Activated naive CD8-positive, alpha-beta T cell (primary cell): Measurements from ENCODE around the gene MRPL2.
A peak's percentile ranks its signal among the peaks of the same experiment; 100 is the strongest.
"Not testable (repeated sequence)": the region's sequence is repeated elsewhere in the genome, so short reads cannot be mapped to it uniquely, and the experiment has no call there.

Source experiments
- H3K27ac Mint-ChIP-seq: one replicate; pipeline ENCODE4 v1.8.0; 2021; ENCODE audit warnings: mixed read lengths
- H3K27me3 Mint-ChIP-seq: one replicate; pipeline ENCODE4 v1.8.0; 2021; ENCODE audit warnings: mixed read lengths
- H3K36me3 Mint-ChIP-seq: one replicate; pipeline ENCODE4 v1.8.0; 2021; ENCODE audit warnings: mixed read lengths
- H3K4me1 Mint-ChIP-seq: one replicate; pipeline ENCODE4 v1.8.0; 2021; ENCODE audit warnings: low read depth, mixed read lengths
- H3K4me3 Mint-ChIP-seq: one replicate; pipeline ENCODE4 v1.8.0; 2021; ENCODE audit warnings: mild to moderate bottlenecking, mixed read lengths
- H3K9me3 Mint-ChIP-seq: one replicate; pipeline ENCODE4 v1.8.0; 2021; ENCODE audit warnings: low read depth, mixed read lengths

The MRPL2 gene

DNA sequence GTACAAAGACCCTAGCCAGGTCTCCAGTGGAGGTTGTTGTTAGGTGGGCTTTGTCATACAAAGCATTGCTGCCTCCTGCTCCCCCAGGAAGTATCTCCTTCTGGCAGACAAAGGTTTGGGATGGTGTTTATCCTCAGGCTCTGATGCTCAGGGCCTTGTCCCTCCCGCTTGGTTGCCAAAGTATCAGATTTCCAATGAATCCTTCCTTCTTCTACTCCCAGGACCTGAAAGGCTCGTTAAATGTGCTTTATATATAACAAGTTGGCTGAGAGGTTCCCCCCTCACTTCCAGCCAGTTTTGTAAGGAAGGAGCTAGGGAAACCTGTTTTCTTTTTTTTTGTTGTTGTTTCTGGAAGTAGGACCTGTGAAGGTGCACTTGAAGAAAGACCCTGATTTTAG is 31.3 kb upstream of the MRPL2 start:
- Mint-ChIP-seq H3K4me1 (peaks cover 13% of the 10 kb centered on the region), H3K9me3 (no peaks in the 10 kb centered on the region), H3K4me3 (no peak overlapping the region), H3K27me3 (no peaks in the 10 kb centered on the region), H3K36me3 (no peaks in the 10 kb centered on the region), H3K27ac (no peak overlapping the region)

DNA sequence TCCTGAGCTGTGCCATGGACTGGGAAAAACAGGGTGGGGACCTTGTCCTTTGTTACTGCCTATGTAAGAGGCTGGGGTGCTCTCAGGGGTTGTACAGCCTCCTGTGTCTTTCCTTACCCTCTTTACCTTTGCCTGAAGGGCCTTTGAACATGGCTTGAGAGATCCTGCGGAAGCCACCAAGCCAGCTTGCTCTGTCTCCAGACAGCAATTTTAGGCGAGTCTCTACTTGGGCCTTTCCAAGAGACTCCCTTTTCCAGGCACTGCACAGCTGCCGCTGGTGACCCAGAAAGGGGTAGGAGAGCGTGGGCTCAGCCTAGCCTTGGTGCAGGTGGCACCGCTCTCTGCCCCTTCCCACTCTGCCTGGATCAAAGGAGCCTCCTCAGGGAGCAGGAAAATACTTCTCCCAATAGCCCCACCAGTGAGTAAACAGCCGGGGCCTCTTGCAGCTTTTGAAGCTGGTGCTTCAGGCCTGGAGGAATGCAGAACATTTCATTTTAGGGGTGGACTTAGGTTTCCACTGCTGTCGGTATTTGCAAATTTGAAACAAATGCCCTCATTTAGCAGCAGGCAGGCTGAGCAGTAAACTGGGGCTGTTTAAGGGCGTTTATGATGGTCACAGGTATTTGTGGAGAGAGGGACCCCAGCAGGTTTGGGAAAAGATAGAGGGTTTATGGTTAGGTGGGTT is 30.8 kb upstream of the MRPL2 start:
- H3K27me3 Mint-ChIP-seq, result no peaks in the 10 kb centered on the region

DNA sequence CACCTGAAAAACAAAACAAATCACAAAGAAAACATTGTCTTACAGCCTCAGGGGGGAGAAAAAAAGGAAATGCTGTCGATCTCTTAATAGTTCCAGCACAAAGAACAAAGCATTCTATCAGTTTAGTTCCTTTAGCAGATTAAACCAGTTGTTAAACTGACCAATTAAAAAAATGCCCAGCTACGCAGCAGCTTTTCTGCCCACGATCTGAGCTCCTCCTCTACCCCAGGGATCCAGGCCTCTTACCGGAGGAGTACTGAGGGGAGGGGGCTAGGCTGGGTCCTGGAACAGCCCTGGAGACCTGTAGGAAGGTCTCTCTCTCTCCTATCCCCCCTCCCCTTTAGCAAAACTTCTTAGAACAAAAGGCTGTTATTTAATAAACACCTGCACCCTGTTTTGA is 30.2 kb upstream of the MRPL2 start:
- no peaks in the 10 kb centered on the region for H3K9me3 Mint-ChIP-seq
- no peak overlapping the region for H3K4me3 Mint-ChIP-seq
- no peaks in the 10 kb centered on the region for H3K36me3 Mint-ChIP-seq
- H3K4me1 Mint-ChIP-seq, result peaks cover 13% of the 10 kb centered on the region
- no peak overlapping the region for H3K27ac Mint-ChIP-seq
- no peaks in the 10 kb centered on the region for H3K27me3 Mint-ChIP-seq

More for the DNA sequence above, 30.8 kb upstream of the MRPL2 start:
- Mint-ChIP-seq H3K4me1 (peaks cover 13% of the 10 kb centered on the region), H3K4me3 (no peak overlapping the region), H3K27ac (no peak overlapping the region), H3K9me3 (no peaks in the 10 kb centered on the region), H3K36me3 (no peaks in the 10 kb centered on the region)

DNA sequence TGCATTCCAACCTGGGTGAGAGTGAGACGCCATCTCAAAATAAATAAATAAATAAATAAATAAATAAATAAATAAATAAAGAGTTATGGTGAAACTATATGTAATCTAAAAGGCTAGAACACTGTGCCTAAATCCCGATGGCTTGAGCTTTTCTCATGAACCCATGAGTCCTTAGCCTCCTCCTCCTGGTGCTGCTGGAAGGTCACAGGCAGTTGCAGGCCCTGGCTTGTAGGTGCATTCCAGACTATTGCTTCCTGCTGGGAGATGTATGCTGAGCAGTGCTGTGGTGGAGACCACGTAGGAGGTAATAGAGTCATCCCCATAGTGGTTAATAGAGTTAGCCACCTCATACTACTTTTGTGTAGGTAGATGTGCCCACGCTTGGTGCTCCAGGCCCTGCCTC is 29.4 kb upstream of the MRPL2 start:
- H3K27ac Mint-ChIP-seq, result no peak overlapping the region
- no peaks in the 10 kb centered on the region for H3K36me3 Mint-ChIP-seq
- H3K4me3 Mint-ChIP-seq, result no peak overlapping the region
- peaks cover 9% of the 10 kb centered on the region for H3K4me1 Mint-ChIP-seq
- H3K27me3 Mint-ChIP-seq, result no peaks in the 10 kb centered on the region
- H3K9me3 Mint-ChIP-seq, result no peaks in the 10 kb centered on the region

DNA sequence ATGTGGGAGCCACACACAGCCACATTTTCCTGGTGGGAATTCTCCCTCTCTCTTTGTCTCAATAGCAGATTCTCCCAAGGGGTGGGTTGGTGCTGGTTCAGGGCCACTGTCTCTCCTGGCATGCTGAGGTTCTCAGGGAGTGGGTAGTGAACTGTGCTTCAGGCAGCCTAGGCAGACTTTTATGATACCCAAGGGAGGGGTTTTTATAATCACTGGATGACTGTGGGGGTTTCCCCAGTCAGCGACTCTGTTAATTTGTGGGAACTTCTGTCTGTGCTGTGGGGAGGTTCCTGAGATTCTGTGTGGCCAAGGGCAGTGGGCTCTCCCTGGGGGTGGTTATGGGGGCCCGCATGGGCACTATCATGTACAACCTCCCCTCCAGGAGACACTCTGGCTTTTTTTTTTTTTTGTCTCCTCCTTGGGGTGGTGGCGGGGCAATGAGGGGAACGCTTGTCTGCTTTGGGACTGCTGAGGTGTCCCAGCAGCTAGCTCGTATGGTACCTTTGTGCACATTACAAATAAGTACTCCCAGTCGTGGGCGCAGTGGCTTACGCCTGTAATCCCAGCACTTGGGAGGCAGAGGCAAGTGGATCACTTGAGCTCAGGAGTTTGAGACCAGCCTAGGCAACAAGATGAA is 26.9 kb upstream of the MRPL2 start:
- H3K27ac Mint-ChIP-seq, result no peak overlapping the region

DNA sequence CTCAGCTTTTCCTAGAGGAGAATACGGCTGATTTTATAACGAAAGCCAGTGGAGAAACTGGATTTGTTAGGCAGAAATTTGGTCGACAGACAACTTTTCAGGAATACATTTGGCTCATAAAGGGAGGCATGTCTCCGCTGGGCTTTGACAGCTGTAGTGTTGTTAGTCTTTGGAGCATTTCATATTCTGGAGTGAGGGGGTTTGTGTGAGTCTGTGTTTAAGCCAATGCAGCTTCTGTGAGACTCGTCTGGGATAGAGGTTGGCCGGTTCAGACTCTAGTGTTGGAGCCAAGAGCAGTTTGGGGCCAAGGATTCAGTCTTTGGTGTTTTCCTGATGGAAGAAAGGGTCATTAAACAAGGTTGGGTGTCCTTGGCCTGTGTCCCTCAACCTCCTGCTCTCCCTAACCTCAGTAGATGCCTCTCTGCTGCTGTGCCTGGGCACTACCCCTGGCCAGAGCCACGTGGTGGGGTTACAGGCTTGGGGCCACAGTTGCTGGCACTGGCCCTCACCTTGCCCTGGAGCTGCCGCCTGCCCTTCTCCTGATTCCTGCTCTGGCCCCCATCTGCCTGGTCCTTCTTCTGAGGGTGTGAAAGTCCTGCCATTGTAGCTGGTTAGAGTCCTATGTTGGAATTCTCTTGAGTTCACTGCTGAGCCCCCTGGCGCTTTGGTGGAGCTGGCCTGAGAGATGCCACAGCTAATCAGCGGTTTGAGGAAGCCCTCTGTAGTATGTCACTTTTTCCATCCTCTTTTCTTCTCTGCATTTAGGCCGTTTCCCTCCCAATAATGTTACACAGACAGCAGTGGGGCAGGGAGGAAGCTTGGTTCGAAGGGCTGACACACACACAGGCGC is 23.8 kb upstream of the MRPL2 start:
- H3K27ac Mint-ChIP-seq, result no peak overlapping the region
- no peak overlapping the region for H3K4me3 Mint-ChIP-seq
- H3K27me3 Mint-ChIP-seq, result peaks cover 1% of the 10 kb centered on the region
- H3K4me1 Mint-ChIP-seq, result no peaks in the 10 kb centered on the region
- no peaks in the 10 kb centered on the region for H3K36me3 Mint-ChIP-seq
- H3K9me3 Mint-ChIP-seq, result no peaks in the 10 kb centered on the region

More for the DNA sequence above, 26.9 kb upstream of the MRPL2 start:
- H3K4me3 Mint-ChIP-seq, result no peak overlapping the region
- no peaks in the 10 kb centered on the region for H3K4me1 Mint-ChIP-seq
- H3K27me3 Mint-ChIP-seq, result no peaks in the 10 kb centered on the region
- H3K9me3 Mint-ChIP-seq, result no peaks in the 10 kb centered on the region
- no peaks in the 10 kb centered on the region for H3K36me3 Mint-ChIP-seq

DNA sequence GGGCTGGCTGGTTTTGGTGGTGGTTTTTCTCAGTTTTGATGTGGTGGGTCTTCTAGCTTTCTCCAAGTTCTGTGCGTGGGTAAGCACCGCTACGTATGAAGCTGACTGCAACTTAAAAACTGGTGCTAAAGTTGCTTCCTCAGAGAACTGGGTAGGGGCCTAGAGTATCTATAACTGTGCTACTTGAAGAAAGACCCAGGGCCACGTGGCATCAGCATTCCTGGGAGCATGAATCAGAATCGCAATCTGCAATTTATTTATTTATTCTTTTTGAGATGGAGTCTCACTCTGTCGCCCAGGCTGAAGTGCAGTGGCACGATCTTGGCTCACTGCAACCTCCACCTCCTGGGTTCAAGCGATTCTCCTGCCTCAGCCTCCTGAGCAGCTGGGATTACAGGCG is 22.7 kb upstream of the MRPL2 start:
- not testable (repeated sequence) for H3K27ac Mint-ChIP-seq, H3K36me3 Mint-ChIP-seq, H3K27me3 Mint-ChIP-seq, H3K4me3 Mint-ChIP-seq, H3K4me1 Mint-ChIP-seq, H3K9me3 Mint-ChIP-seq

DNA sequence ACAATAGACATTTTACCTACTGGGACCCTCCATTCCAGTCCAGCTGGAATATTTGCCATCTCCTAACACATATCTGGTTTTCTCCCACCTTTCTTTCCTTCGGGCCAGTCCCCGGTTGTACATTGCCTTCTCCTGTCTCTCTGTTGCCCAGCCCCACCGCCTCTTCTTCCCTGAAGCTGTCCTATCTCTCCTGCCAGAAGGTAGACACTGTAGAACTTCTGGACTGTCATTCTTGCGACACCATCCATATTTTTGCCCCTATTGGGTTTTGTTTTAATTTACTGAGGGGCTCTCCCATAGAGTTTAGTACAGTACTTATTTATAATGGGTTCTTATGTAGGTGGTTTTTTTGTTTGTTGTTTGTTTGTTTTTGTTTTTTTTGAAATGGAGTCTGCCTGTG is 21.8 kb upstream of the MRPL2 start:
- Mint-ChIP-seq H3K4me3 (no peak overlapping the region), H3K27me3 (peaks cover 6% of the 10 kb centered on the region), H3K4me1 (peaks cover 8% of the 10 kb centered on the region), H3K9me3 (no peaks in the 10 kb centered on the region), H3K36me3 (no peaks in the 10 kb centered on the region), H3K27ac (no peak overlapping the region)

DNA sequence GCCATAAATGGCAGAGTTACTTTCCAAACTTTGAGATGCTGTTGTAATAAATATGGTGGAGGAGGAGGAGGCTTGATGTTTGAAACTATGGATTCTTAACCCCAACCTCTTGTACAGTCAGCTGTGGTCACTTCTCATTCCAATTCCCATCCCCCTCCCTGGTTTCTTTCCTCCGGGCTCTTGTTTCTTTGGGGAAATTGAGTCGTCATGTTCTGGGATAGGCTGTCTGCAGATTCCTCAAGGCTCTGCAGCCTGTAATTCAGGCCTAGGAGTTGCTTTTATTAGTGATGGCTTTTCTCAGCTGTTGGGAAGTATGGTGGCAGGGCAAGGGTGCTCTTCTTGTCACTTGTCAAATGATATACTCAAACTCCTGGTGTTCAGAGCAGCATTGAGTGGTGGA is 19.5 kb upstream of the MRPL2 start:
- peaks cover 6% of the 10 kb centered on the region for H3K36me3 Mint-ChIP-seq
- H3K4me3 Mint-ChIP-seq, result no peak overlapping the region
- H3K27ac Mint-ChIP-seq, result no peak overlapping the region
- peaks cover 6% of the 10 kb centered on the region for H3K27me3 Mint-ChIP-seq
- peaks cover 8% of the 10 kb centered on the region for H3K4me1 Mint-ChIP-seq
- no peaks in the 10 kb centered on the region for H3K9me3 Mint-ChIP-seq

DNA sequence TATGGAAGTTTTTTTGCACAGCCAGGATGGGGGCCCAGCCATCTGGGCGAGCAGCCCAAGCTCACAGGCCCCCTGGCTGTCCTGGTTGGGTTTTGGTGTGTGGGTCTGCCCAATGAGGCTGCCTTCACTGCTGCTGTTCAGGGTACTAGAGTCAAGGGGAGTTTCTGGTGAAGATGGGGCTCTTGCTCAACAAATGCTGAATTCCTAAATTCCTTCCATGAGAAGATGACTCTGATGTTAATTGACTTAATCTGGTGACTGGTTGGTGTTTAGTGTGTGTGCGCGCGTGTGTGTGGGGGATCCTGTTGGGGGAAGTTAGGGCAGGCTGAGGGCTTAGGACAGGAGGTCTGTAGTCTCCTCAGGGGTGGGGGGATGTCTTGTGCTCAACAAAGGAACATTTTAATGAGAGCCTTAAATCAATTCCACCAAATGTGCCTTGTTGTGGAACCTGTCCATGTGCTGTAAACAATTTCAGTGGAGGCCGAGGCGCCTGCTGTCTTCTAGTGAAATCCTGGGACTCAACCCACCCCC is 18.8 kb upstream of the MRPL2 start:
- Mint-ChIP-seq H3K36me3 (peaks cover 6% of the 10 kb centered on the region), H3K27me3 (peaks cover 6% of the 10 kb centered on the region), H3K4me1 (peaks cover 8% of the 10 kb centered on the region), H3K4me3 (peak overlapping the region; percentile 73), H3K27ac (no peak overlapping the region), H3K9me3 (no peaks in the 10 kb centered on the region)

DNA sequence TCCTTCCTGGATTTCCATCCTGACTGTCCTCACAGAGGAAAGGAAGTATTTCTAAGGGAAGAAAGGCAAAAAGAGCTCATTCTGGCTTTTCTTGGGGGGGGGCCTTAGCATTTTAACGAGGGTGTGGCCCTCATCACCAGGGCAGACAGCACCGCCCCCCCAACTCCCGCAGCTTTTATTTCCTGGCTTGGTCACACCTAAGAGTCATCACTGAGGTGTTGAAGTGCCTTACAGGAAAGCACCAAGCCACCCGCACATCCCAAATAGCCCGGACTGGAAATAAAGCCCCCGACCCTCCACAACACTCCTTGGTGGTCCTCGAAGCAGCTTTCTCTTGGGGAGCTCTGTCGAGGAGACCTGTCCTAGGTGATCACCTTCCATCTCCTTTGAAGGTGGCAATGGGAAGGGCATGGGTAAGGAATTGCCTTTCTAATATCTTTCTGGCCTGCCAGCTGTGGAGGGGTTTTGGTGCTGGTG is 18.1 kb upstream of the MRPL2 start:
- Mint-ChIP-seq H3K4me3 (peak overlapping the region; percentile 73), H3K4me1 (peaks cover 8% of the 10 kb centered on the region), H3K9me3 (no peaks in the 10 kb centered on the region), H3K36me3 (peaks cover 9% of the 10 kb centered on the region), H3K27ac (no peak overlapping the region), H3K27me3 (peaks cover 6% of the 10 kb centered on the region)

DNA sequence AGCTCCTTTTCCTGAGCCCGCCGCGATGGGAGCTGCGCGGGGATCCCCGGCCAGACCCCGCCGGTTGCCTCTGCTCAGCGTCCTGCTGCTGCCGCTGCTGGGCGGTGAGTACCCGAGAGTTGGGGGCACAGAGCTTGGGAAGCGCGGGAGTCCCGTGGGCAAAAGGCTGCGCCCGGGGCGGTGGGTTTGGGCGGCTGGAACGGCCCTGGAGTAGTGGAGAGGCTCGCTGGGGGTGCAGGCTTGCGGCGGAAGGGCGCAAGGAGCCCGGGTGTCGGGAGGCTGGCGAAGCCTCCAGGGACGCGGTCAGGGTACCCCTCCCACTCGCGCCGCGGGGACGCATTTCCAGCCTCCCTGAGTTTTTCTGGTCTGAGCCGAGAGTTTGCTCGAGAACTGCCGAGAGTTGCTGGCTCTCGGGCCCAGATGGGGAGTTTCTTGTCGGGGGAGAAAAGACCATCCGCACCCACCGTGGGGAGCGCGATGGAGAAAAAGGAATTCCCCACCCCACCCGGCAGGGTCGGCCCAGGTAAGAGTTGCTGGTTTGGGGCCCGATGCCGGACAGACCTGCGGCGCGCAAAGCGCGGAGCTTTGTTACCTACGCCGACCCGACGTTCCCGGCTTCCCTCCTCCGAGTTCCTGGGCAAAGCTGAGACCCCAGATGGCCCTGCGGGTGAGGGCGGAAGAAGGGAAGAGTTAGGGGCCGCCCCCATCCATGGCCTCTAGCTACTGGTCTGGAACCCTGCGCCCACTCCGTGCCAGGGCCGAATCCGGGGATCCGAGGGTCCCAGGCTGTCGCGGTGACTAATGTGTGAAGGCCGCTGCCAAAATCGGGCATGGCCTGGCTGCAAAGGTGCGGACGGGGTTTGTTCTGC is 17.5 kb upstream of the MRPL2 start:
- H3K9me3 Mint-ChIP-seq, result no peaks in the 10 kb centered on the region
- no peak overlapping the region for H3K27ac Mint-ChIP-seq
- peaks cover 16% of the 10 kb centered on the region for H3K36me3 Mint-ChIP-seq
- H3K4me3 Mint-ChIP-seq, result peak overlapping the region; percentile 73
- H3K27me3 Mint-ChIP-seq, result peaks cover 6% of the 10 kb centered on the region
- peaks cover 8% of the 10 kb centered on the region for H3K4me1 Mint-ChIP-seq

DNA sequence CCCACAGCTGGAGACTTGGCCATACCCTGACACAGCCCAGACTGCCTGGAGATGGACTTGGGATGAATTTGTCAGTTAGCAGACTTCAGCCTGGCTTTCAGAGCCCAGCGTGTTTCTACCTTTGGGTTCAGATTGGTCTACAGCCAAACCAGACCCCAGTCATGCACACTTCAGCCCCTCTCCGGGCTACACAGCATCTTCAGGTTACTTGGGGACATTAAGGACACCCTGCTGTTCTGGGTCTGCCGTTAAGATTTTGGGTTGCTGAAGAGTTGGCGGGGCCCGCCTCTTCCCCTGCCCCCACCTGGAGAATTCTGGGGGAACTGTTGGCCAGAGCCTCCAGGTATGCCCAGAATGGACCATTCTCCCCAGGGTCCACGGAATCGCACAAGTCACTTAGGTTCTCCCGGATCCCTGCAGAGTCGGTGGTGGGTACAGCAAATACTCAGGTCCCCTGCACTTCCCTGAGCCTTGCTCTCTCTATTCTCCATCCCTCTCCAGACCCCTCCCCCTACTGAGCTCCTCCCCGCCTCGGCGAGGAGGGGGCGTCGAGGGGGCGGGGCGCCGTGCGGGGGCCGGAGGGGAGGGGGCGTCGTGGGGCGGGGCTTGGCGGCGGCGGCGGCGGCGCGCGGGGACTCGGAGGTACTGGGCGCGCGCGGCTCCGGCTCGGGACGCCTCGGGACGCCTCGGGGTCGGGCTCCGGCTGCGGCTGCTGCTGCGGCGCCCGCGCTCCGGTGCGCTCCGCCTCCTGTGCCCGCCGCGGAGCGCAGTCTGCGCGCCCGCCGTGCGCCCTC is 16.6 kb upstream of the MRPL2 start, which contains the start of gene PTK7:
PTK7 (plus strand) TSS at position 645 of the 794 bp plus-strand sequence. CDS start 175 bp downstream, outside the sequence.
- peaks cover 6% of the 10 kb centered on the region for H3K27me3 Mint-ChIP-seq
- H3K36me3 Mint-ChIP-seq, result peaks cover 18% of the 10 kb centered on the region
- peaks cover 8% of the 10 kb centered on the region for H3K4me1 Mint-ChIP-seq
- H3K9me3 Mint-ChIP-seq, result no peaks in the 10 kb centered on the region
- peak within 1 kb of the TSS; percentile 73 for H3K4me3 Mint-ChIP-seq
- H3K27ac Mint-ChIP-seq, result no peak within 1 kb of the TSS
